H9 (cell line): ENCODE results near the gene IQCM. TPM values are rescaled to one million over a fixed set of nuclear protein-coding genes. Genes with fewer than 3 reads are reported as not detected.

Experiments
- DNase-seq: peaks from one replicate; pipeline ENCODE4 v3.0.0-alpha.2; 2017
- H2AFZ ChIP-seq: one replicate; pipeline ENCODE4 v1.6.1; 2013; ENCODE audit warnings: mild to moderate bottlenecking, low read length, control low read depth, moderate library complexity
- H2AK5ac ChIP-seq: 2 replicates; pipeline ENCODE4 v1.6.1; 2013; ENCODE audit warnings: low read length, control low read depth, mixed read lengths; ENCODE audit not compliant: insufficient read length
- H2BK120ac ChIP-seq: one replicate; pipeline ENCODE4 v1.6.1; 2013; ENCODE audit warnings: low read depth, mild to moderate bottlenecking, low read length, control low read depth, inconsistent platforms; ENCODE audit not compliant: poor library complexity, severe bottlenecking
- H2BK12ac ChIP-seq: 2 replicates; pipeline ENCODE4 v1.6.1; 2013; ENCODE audit warnings: low read length, control low read depth, mixed read lengths, low read depth; ENCODE audit not compliant: insufficient read length
- H2BK15ac ChIP-seq: 2 replicates; pipeline ENCODE4 v1.6.1; 2013; ENCODE audit warnings: low read depth, low read length, control low read depth
- H2BK20ac ChIP-seq: one replicate; pipeline ENCODE4 v1.6.1; 2013; ENCODE audit warnings: low read depth, mild to moderate bottlenecking, low read length, control low read depth, inconsistent platforms; ENCODE audit not compliant: poor library complexity, severe bottlenecking
- H2BK5ac ChIP-seq: 2 replicates; pipeline ENCODE4 v1.6.1; 2013; ENCODE audit warnings: low read length, control low read depth, mixed read lengths; ENCODE audit not compliant: insufficient read length
- H3K14ac ChIP-seq: 2 replicates; pipeline ENCODE4 v1.6.1; 2013; ENCODE audit warnings: low read length, control low read depth; ENCODE audit not compliant: insufficient read depth
- H3K18ac ChIP-seq: 2 replicates; pipeline ENCODE4 v1.6.1; 2013; ENCODE audit warnings: low read depth, mild to moderate bottlenecking, mixed read lengths, low read length, control low read depth; ENCODE audit not compliant: insufficient read length
- H3K23ac ChIP-seq: 2 replicates; pipeline ENCODE4 v1.6.1; 2013; ENCODE audit warnings: low read length, control low read depth, mixed read lengths, low read depth; ENCODE audit not compliant: insufficient read length
- H3K23me2 ChIP-seq: 2 replicates; pipeline ENCODE4 v1.6.1; 2013; ENCODE audit warnings: low read depth, mild to moderate bottlenecking, mixed read lengths, low read length, control low read depth; ENCODE audit not compliant: insufficient read length, poor library complexity, severe bottlenecking
- H3K27ac ChIP-seq: 2 replicates; pipeline ENCODE4 v1.5.1; 2013; ENCODE audit warnings: low read length, control low read depth, mixed read lengths, low read depth; ENCODE audit not compliant: insufficient read length
- H3K27me3 ChIP-seq: 2 replicates; pipeline ENCODE4 v1.6.1; 2013; ENCODE audit warnings: low read length, control low read depth, inconsistent platforms; ENCODE audit not compliant: insufficient read depth
- H3K4ac ChIP-seq: 2 replicates; pipeline ENCODE4 v1.6.1; 2013; ENCODE audit warnings: low read depth, mild to moderate bottlenecking, control low read depth, inconsistent platforms, low read length, moderate library complexity
- H3K4me1 ChIP-seq: 2 replicates; pipeline ENCODE4 v1.6.1; 2013; ENCODE audit warnings: low read length, control low read depth, inconsistent platforms; ENCODE audit not compliant: insufficient read depth
- H3K4me2 ChIP-seq: 2 replicates; pipeline ENCODE4 v1.6.1; 2013; ENCODE audit warnings: low read length, control low read depth, mixed read lengths; ENCODE audit not compliant: insufficient read length, insufficient read depth
- H3K56ac ChIP-seq: 2 replicates; pipeline ENCODE4 v1.6.1; 2013; ENCODE audit warnings: low read depth, mild to moderate bottlenecking, mixed read lengths, low read length, control low read depth; ENCODE audit not compliant: insufficient read length
- H3K79me1 ChIP-seq: 2 replicates; pipeline ENCODE4 v1.6.1; 2013; ENCODE audit warnings: low read depth, mild to moderate bottlenecking, moderate library complexity, low read length, control low read depth, inconsistent platforms; ENCODE audit not compliant: insufficient read depth, poor library complexity, severe bottlenecking
- H3K79me2 ChIP-seq: 2 replicates; pipeline ENCODE4 v1.6.1; 2013; ENCODE audit warnings: low read length, control low read depth, inconsistent platforms; ENCODE audit not compliant: insufficient read depth
- H3K9ac ChIP-seq: 2 replicates; pipeline ENCODE4 v1.6.1; 2013; ENCODE audit warnings: low read length, control low read depth, mixed read lengths; ENCODE audit not compliant: insufficient read length; ENCODE audit errors: extremely low read depth
- H3K9me3 ChIP-seq: one replicate; pipeline ENCODE4 v1.6.1; 2013; ENCODE audit warnings: low read depth, low read length, inconsistent platforms; ENCODE audit not compliant: control insufficient read depth
- H3T11ph ChIP-seq: one replicate; pipeline ENCODE4 v1.6.1; 2013; ENCODE audit warnings: mild to moderate bottlenecking, low read length, control low read depth, inconsistent platforms
- H4K20me1 ChIP-seq: one replicate; pipeline ENCODE4 v1.6.1; 2013; ENCODE audit not compliant: control insufficient read depth, insufficient read length, insufficient read depth
- H4K5ac ChIP-seq: 2 replicates; pipeline ENCODE4 v1.6.1; 2013; ENCODE audit warnings: low read depth, mild to moderate bottlenecking, mixed read lengths, low read length, control low read depth; ENCODE audit not compliant: insufficient read length
- H4K8ac ChIP-seq: replicated peaks from 2 replicates; pipeline ENCODE4 v1.6.1; 2013; ENCODE audit warnings: low read length, control low read depth, mixed read lengths, low read depth; ENCODE audit not compliant: insufficient read length
- H4K91ac ChIP-seq: 2 replicates; pipeline ENCODE4 v1.6.1; 2013; ENCODE audit warnings: low read depth, mild to moderate bottlenecking, moderate library complexity, mixed read lengths, low read length, control low read depth; ENCODE audit not compliant: insufficient read length
- H3K27ac Mint-ChIP-seq, 3 experiments: 2 replicates in 2 of 3; 3 replicates in 1 of 3; pipeline ENCODE4 v1.8.0; 2020 to 2021; ENCODE audit warnings: mixed read lengths in 3 of 3, mild to moderate bottlenecking in 1 of 3, moderate library complexity in 1 of 3
- H3K27me3 Mint-ChIP-seq: 2 replicates; pipeline ENCODE4 v1.8.0; 2021; ENCODE audit warnings: low read depth, mild to moderate bottlenecking, moderate library complexity, mixed read lengths
- H3K36me3 Mint-ChIP-seq, 3 experiments: 2 replicates in 2 of 3; 3 replicates in 1 of 3; pipeline ENCODE4 v1.8.0; 2020 to 2021; ENCODE audit warnings: low read depth in 3 of 3, mixed read lengths in 3 of 3; ENCODE audit not compliant: insufficient read depth in 1 of 3
- H3K4me1 Mint-ChIP-seq, 2 experiments: 2 replicates each; pipeline ENCODE4 v1.8.0; 2020; ENCODE audit warnings: mixed read lengths in 2 of 2
- H3K4me3 Mint-ChIP-seq, 2 experiments: 2 replicates in 1 of 2; 3 replicates in 1 of 2; pipeline ENCODE4 v1.8.0; 2020 to 2021; ENCODE audit warnings: mild to moderate bottlenecking in 2 of 2, mixed read lengths in 2 of 2, moderate library complexity in 1 of 2
- H3K9me3 Mint-ChIP-seq, 2 experiments: 2 replicates in 1 of 2; 3 replicates in 1 of 2; pipeline ENCODE4 v1.8.0; 2020; ENCODE audit warnings: mild to moderate bottlenecking in 2 of 2, mixed read lengths in 2 of 2, moderate library complexity in 1 of 2
- WGBS: extraction: QIAGEN DNeasy Blood & Tissue Kit; methylation state at CpG from one replicate; pipeline ENCODE4 v1.1.7; 2013; ENCODE audit warnings: missing lambda C conversion rate, low lambda C conversion rate, mixed read lengths; ENCODE audit not compliant: insufficient read length; ENCODE audit errors: extremely low coverage; 5-methylcytosine and 5-hydroxymethylcytosine counted together
- total RNA-seq: library from RNA; stranded (reverse); gene quantifications from 2 replicates; pipeline ENCODE4 v1.2.1, GENCODE V29; 2021
- TF ChIP-seq, protein P1 (sequence below): fragments of 200-600 bp; sonication (generic); conservative IDR thresholded peaks from 3 replicates; pipeline ENCODE4 v1.8.0; 2021; ENCODE audit warnings: antibody characterized with exemption, mild to moderate bottlenecking

The IQCM gene
- total RNA-seq, 1 experiment from 2014 or later: 0.15 TPM

DNA sequence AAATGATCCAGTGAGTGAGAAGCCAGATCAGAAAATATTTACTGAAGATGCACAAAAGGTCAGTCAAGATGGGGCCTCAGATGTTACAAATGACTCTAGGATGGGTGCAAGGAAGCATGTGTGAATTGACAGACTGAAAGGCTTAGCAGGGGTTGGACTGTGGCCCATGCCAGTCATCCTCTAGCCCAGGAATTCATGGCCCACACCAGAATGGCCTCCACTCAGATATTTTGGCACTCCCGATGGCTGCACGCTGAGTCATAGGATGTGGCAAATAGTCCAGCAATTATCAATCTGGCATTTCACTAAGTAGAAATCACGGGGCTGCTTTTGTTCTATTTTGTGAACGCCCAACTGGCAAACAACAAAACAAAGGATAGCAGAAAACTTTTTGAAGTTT, 406.5 kb downstream of the IQCM start:
- no peaks in the 10 kb centered on the region for H3K9me3 ChIP-seq
- H4K91ac ChIP-seq: no peak overlapping the region
- no peaks in the 10 kb centered on the region for H3K23me2 ChIP-seq
- H2BK120ac ChIP-seq: no peak overlapping the region
- H3K18ac ChIP-seq: no peak overlapping the region
- H3K14ac ChIP-seq: no peak overlapping the region
- H3K9me3 Mint-ChIP-seq: no peaks in the 10 kb centered on the region
- no peak overlapping the region for H3K4ac ChIP-seq
- no peak overlapping the region for H3K56ac ChIP-seq
- H3K27ac Mint-ChIP-seq: no peak overlapping the region
- no peaks in the 10 kb centered on the region for H4K20me1 ChIP-seq
- no peaks in the 10 kb centered on the region for H3K79me2 ChIP-seq
- no peaks in the 10 kb centered on the region for H3K27me3 ChIP-seq
- no peak overlapping the region for H3T11ph ChIP-seq
- no peak overlapping the region for H4K5ac ChIP-seq
- H3K4me3 Mint-ChIP-seq: no peak overlapping the region
- H2BK15ac ChIP-seq: no peak overlapping the region
- no peak for DNase-seq
- no peaks in the 10 kb centered on the region for H3K4me1 Mint-ChIP-seq
- no peaks in the 10 kb centered on the region for H3K27me3 Mint-ChIP-seq
- H3K4me2 ChIP-seq: no peak overlapping the region
- no peaks in the 10 kb centered on the region for H3K79me1 ChIP-seq
- H2AFZ ChIP-seq: no peak overlapping the region
- no peak overlapping the region for H4K8ac ChIP-seq
- no peak overlapping the region for H3K27ac ChIP-seq
- H3K36me3 Mint-ChIP-seq: no peaks in the 10 kb centered on the region
- no peak overlapping the region for H2BK12ac ChIP-seq
- H3K4me1 ChIP-seq: no peaks in the 10 kb centered on the region
- TF ChIP-seq, protein P1, sequence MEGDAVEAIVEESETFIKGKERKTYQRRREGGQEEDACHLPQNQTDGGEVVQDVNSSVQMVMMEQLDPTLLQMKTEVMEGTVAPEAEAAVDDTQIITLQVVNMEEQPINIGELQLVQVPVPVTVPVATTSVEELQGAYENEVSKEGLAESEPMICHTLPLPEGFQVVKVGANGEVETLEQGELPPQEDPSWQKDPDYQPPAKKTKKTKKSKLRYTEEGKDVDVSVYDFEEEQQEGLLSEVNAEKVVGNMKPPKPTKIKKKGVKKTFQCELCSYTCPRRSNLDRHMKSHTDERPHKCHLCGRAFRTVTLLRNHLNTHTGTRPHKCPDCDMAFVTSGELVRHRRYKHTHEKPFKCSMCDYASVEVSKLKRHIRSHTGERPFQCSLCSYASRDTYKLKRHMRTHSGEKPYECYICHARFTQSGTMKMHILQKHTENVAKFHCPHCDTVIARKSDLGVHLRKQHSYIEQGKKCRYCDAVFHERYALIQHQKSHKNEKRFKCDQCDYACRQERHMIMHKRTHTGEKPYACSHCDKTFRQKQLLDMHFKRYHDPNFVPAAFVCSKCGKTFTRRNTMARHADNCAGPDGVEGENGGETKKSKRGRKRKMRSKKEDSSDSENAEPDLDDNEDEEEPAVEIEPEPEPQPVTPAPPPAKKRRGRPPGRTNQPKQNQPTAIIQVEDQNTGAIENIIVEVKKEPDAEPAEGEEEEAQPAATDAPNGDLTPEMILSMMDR: no peak
- no CpG with 5 or more reads among the region's 4 CpGs for WGBS
- H3K23ac ChIP-seq: no peak overlapping the region
- H3K9ac ChIP-seq: no peak overlapping the region
- no peak overlapping the region for H2AK5ac ChIP-seq
- no peak overlapping the region for H2BK20ac ChIP-seq
- no peak overlapping the region for H2BK5ac ChIP-seq
